ENCODE data around the gene NTSR2.

The NTSR2 gene

GRCh38 chr2:11618708-11619062 is 51.3 kb downstream of the NTSR2 start:
- no peak for DNase-seq

- DNase-seq = no peak
Measured at GRCh38 chr2:11617984-11618707, 51.8 kb downstream of the NTSR2 start.

GRCh38 chr2:11617527-11617926 is 52.5 kb downstream of the NTSR2 start:
- no peak for DNase-seq

GRCh38 chr2:11616851-11617415 is 53.1 kb downstream of the NTSR2 start:
- no peak for DNase-seq

GRCh38 chr2:11616097-11616687 is 53.8 kb downstream of the NTSR2 start:
- DNase-seq = no peak

GRCh38 chr2:11615209-11615608 is 54.8 kb downstream of the NTSR2 start:
- DNase-seq = no peak

- no peak for DNase-seq
Measured at GRCh38 chr2:11613297-11613696, 56.7 kb downstream of the NTSR2 start.

GRCh38 chr2:11612553-11613215 is 57.3 kb downstream of the NTSR2 start:
- DNase-seq = no peak

- DNase-seq = no peak
Measured at GRCh38 chr2:11611251-11611650, 58.7 kb downstream of the NTSR2 start.

GRCh38 chr2:11610624-11611242 is 59.3 kb downstream of the NTSR2 start:
- DNase-seq = no peak

All from fibroblast of skin of right biceps (primary cell).